NCI-H2029 (cell line): Measurements from ENCODE around the gene PRIMPOL.
"Not testable (repeated sequence)": the region's sequence is repeated elsewhere in the genome, so short reads cannot be mapped to it uniquely, and the experiment has no call there.

Experiments
- DNase-seq: peaks from one replicate; lab custom pipeline; 2025; lab: John Stamatoyannopoulos, UW

PRIMPOL gene, protein sequence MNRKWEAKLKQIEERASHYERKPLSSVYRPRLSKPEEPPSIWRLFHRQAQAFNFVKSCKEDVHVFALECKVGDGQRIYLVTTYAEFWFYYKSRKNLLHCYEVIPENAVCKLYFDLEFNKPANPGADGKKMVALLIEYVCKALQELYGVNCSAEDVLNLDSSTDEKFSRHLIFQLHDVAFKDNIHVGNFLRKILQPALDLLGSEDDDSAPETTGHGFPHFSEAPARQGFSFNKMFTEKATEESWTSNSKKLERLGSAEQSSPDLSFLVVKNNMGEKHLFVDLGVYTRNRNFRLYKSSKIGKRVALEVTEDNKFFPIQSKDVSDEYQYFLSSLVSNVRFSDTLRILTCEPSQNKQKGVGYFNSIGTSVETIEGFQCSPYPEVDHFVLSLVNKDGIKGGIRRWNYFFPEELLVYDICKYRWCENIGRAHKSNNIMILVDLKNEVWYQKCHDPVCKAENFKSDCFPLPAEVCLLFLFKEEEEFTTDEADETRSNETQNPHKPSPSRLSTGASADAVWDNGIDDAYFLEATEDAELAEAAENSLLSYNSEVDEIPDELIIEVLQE

DNA sequence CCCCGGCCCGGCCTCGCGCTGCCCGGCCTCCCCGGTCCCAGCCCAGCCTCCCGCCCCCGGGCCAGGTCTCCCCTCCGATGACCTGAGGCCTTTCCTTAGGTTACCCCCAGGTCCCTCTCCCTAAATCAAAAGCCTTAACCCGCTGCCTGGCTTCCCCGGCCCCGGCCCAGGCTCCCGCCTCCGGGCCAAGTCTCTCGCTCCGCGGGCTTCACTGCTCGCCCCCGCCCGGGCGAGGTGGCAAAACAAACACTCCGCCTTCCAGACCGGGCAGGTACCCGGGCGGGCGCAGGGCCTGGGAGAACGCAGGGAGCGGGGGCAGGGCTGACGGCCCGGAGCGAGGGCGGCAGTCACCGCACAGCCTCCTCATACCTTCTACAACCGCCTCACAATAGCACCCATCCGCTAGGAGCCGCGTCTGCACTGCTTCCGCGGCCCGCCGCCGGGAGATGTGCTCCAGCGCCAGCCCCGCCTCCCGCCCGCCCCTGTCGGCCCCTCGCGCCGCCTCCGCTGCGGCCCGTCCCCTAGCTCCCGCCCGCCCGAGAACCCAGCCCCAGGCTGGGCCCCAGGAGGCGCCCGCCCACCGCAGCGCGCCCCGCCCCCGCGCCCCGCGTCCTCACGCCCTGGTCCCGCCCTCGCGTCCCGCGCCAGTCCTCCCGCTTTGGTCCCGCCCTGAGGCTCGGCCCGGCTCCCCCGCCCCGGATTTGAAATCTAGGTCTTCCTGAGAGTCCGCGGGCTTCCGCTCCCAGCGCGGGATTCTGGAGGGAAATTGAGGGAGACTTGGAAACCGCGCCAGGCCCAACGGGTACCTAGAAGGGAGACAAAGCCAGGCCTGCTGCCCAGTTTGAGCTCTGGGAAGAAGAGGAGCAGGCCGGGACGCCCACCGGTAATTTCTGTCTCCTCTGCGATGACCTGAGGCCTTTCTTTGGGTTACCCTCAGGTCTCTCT is at the start of gene PRIMPOL, which contains the start of gene CASP3:
Gene PRIMPOL, plus strand, starts transcription at position 713 of the 945 bp plus-strand sequence. CDS start 7,403 bp downstream, outside the sequence.
Gene CASP3, minus strand, starts transcription at position 422 of the 945 bp plus-strand sequence. CDS start 10,994 bp downstream, outside the sequence.
- DNase-seq, result peak; percentile 81

DNA sequence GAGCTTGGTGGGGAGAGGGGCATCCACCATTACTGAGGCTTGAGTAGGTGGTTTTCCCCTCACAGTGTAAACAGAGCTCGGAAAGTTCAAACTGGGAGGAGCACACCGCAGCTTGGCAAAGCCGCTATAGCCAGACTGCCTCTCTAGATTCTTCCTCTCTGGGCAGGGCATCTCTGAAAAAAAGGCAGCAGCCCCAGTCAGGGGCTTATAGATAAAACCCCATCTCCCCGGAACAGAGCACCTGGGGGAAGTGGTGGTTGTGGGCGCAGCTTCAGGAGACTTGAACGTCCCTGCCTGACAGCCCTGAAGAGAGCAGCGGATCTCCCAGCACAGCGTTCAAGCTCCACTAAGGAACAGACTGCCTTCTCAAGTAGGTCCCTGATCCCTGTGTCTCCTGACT is 48.6 kb upstream of the PRIMPOL start:
- DNase-seq, result not testable (repeated sequence)

DNA sequence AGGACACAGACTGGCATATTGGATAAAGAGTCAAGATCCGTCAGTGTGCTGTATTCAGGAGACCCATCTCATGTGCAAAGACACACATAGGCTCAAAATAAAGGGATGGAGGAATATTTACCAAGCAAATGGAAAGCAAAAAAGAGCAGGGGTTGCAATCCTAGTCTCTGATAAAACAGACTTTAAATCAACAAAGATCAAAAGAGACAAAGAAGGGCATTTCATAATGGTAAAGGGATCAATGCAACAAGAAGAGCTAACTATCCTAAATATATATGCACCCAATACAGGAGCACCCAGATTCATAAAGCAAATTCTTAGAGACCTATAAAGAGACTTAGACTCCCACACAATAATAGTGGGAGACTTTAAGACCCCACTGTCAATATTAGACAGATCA is 46.7 kb upstream of the PRIMPOL start:
- not testable (repeated sequence) for DNase-seq

DNA sequence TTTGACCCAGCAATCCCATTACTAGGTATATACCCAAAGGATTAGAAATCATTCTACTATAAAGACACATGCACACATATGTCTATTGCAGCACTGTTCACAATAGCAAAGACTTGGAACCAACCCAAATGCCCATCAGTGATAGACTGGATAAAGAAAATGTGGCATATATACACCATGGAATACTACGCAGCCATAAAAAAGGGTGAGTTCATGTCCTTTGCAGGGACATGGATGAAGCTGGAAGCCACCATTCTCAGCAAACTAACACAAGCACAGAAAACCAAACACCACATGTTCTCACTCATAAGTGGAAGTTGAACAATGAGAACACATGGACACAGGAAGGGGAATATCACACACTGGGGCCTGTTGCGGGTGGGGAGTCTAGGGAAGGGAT is 42.1 kb upstream of the PRIMPOL start:
- DNase-seq, result not testable (repeated sequence)

GRCh38 chr4:184612074-184612473 is 37.5 kb upstream of the PRIMPOL start:
- DNase-seq, result no peak

GRCh38 chr4:184613405-184613804 is 36.1 kb upstream of the PRIMPOL start:
- DNase-seq, result no peak

- DNase-seq, result no peak
Observed at GRCh38 chr4:184614509-184614908, 35.0 kb upstream of the PRIMPOL start.

- not testable (repeated sequence) for DNase-seq
Observed at GRCh38 chr4:184616168-184616567, 33.4 kb upstream of the PRIMPOL start.

GRCh38 chr4:184616633-184617551 is 32.6 kb upstream of the PRIMPOL start:
- no peak for DNase-seq

DNA sequence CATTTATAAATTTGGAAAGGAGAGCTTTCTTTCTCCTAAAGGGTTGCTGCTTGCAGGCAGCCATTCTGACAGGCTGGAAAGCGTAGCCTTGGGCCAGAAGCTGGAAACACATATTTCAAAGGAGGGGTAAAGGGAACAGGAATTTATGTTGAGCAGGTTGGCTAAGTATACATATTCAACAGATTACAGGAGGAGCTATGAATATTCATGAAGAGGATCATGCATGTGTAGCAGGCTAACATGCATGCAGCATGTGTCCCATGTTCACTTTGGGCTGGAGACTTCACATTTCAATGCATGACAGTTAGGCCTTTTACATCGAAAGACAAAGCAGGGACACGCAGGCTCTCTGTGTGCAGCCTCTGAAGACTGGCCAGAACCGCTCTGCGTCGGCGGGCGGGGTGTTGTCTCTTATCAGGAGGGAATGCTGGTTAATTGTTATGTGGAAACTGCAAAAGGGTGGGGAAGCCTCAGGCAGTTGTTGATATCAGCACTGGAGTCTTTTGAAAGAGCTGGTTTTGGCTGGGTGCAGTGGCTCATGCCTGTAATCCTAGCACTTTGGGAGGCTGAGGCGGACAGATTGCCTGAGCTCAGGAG is 31.8 kb upstream of the PRIMPOL start:
- no peak for DNase-seq

DNA sequence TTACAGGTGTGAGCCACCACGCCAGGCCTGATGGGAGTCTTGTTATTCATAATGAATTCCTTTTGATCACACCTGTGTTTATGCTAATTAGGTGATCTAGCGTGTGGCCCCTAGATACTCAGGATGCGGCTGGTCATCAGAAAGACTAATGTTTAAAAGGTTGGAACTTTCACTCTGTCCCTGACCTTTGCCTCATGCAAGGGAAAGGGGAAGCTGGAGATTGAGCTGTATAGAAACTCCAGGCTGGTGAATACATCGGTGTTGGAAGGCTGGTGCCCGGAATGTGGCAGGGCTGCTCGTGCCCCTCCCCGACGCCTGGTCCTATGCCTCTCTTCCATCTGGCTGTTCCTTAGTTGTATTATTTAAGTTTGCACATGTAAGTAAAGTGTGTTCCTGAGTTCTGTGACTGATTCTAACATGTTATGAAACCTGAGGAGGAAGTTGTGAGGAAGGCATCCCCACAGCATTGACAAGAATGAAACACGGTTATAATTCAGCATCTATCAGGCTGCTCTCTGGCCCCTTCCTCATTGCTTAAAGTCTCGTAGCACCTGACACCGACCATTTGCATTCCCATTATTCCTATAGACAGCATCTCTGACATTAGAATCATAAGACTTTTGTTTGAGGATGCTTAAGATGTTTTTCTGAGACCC is 29.2 kb upstream of the PRIMPOL start:
- no peak for DNase-seq

- DNase-seq, result no peak
Observed at GRCh38 chr4:184621518-184621917, 28.0 kb upstream of the PRIMPOL start.

DNA sequence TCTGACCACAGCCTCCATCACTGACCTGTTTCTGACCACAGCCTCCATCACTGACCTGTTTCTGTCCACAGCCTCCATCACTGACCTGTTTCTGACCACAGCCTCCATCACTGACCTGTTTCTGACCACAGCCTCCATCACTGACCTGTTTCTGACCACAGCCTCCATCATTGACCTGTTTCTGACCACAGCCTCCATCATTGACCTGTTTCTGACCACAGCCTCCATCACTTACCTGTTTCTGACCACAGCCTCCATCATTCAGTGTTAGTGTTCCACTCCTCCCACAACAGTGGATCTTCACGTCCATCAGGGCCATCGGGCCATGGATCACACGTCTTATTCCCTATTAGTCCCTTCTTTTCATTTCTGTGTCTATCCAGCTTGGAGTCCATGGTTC is 25.0 kb upstream of the PRIMPOL start:
- not testable (repeated sequence) for DNase-seq

DNA sequence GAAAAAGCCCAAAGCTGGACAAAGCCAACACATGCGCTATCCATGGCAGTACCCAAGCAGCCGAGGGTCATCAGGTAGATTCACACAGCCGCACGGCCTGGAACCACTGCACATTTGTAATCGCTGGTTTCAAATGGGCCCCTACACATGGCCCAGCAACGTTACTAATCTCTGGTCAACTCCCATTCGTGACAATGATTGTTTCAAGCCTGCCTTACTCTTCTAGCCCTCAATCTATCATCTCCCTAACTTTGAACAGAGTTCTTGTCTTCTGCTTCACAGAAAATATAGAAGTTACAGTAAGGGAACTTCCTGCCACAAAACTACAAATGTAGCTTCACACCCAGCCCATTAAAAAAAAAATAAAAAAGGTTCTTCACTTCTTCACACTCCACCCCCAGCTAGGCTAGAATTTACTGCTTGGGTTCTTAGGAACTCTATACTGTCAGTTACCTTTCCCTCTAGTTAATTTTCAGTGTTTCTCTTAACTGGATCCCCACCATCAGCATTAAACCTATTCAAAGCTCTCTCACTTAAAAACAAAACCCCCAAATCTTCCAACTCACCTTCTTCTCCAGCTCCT is 24.5 kb upstream of the PRIMPOL start:
- no peak for DNase-seq

DNA sequence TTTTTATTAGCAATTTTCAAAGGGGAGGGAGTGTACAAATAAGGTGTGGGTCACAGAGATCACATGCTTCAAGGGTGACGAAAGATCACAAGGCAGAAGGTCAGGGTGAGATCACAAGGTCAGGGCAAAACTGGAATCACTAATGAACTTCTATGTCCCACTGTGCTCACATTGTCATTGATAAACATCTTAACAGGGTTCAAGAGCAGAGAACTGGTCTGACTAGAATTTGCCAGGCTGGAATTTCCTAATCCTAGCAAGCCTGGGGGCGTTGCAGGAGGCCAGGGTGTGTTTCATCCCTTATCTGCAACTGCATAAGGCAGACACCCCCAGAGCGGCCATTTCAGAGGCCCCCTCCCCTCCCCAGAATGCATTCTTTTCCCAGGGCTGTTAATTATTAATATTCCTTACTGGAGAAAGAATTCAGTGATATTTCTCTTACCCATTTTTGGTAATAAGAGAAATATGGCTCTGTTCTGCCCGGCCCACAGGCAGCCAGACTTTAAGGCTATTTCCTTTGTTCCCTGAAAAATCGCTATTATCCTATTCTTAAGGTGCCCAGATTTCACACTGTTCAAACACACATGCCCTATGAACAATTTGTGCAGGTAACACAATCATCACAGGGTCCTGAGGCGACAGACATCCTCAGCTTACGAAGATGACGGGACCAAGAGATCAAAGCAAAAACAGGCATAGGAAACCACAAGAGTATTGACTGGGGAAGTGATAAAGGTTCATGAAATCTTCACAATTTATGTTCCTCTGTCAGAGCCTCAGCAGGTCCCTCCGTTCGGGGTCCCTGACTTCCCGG is 23.5 kb upstream of the PRIMPOL start:
- DNase-seq, result not testable (repeated sequence)

DNA sequence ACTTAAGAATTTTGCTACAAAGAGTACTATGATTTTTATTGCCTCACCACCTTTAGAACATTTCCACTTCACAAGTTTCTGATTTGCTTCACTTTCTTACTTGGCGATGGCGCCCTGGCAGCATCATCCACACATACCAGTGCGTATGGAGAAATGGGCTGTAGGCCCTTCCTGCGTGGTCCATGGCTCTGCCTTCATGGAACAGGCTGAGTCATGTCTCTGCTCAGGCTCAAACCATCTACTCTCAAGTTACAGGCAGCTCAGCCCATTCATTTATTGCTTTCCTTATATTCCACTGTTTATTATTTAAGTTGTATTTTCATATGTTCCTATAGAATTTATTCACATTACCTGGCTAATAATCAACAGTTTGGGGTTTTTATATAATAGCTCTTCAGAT is 21.4 kb upstream of the PRIMPOL start:
- DNase-seq, result no peak

- no peak for DNase-seq
Observed at GRCh38 chr4:184632842-184633241, 16.7 kb upstream of the PRIMPOL start.

DNA sequence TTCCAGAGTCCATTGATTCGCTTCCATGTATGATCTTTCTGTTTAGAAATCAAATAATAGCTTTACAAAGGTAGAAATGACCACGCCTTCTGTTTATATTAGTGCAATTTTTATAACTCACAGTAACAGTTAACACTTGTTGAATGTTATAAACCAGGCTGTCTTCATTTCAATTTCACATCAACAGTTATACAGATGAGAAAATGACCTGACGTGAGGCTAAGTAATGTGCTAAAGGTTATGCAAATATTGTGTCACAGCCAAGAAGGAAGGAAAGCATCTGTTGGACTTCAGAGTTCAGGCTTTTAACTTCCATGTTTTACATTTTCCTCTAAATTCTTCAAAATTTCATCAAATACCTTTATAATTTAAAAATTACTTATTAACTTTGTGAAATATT is 14.2 kb upstream of the PRIMPOL start:
- no peak for DNase-seq

GRCh38 chr4:184636144-184636543 is 13.4 kb upstream of the PRIMPOL start:
- no peak for DNase-seq
